Measurements from ENCODE around the gene SUGP1. TPM values are rescaled to one million over a fixed set of nuclear protein-coding genes. Genes with fewer than 3 reads are reported as not detected.

The SUGP1 gene
- total RNA-seq, result 37.7 and 40.8 TPM in 2 replicates

DNA sequence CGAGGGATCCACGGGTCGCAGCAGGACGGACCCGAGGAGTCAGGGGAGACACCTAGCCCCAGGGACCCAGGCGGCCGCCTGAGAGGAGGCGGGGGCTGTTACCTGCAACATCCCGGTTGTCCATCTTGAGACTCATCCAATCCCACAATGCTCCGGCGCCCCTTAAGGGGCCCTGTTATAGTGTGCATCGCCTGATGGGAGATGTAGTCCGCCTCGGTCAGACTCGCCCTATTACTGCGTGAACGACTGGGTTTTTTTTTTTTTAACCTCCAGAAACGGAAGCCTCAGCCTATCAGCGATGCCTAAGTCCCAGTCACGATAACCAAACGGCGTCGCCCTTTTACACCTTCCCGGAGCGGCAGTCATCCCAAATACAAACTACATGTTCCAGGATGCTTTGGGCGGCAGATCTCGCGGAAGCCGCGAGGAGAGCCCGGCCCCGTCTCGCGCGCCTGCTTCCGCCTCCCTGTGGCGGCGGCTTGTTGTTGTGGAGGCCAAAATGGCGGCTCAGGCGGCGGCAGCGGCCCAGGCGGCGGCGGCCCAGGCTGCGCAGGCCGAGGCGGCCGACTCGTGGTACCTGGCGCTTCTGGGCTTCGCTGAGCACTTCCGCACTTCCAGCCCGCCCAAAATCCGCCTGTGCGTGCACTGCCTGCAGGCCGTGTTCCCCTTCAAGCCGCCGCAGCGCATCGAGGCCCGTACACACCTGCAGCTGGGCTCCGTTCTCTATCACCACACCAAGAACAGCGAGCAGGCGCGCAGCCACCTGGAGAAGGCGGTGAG is at the start of gene SUGP1, which contains the start of gene MAU2:
Gene SUGP1 (minus strand): TSS at position 149 of the 780 bp plus-strand sequence. CDS start 13 bp downstream, at position 136.
Gene MAU2 (plus strand): TSS at position 469 of the 780 bp plus-strand sequence. CDS start 31 bp downstream, at position 500.

Small RNA genes within 50 kb of the gene (small RNA-seq; reads per million reads assigned to genes)
- gene RNU6-1028P, result not detected

Other genes with a start within 250 kb of the SUGP1 start
- gene TMEM161A, start 182.0 kb downstream of the SUGP1 start, total RNA-seq, result 14.2 and 21.9 TPM in 2 replicates
- 0.33 TPM in 1 of 2 replicates, not detected in the other for gene MEF2B, start 150.2 kb downstream of the SUGP1 start, total RNA-seq
- 16.6 and 16.7 TPM in 2 replicates for gene BORCS8, start 128.4 kb downstream of the SUGP1 start, total RNA-seq
- gene RFXANK, start 128.3 kb downstream of the SUGP1 start, total RNA-seq, result 80.8 and 99.9 TPM in 2 replicates
- 11.4 and 11.5 TPM in 2 replicates for gene NR2C2AP, start 117.1 kb downstream of the SUGP1 start, total RNA-seq
- gene NCAN, start 108.6 kb downstream of the SUGP1 start, total RNA-seq, result not detected in 2 replicates
- gene TM6SF2, start 47.2 kb downstream of the SUGP1 start, total RNA-seq, result not detected in 2 replicates
- 44.4 and 45.1 TPM in 2 replicates for gene MAU2, start 320 bp upstream of the SUGP1 start, total RNA-seq
- 91.4 and 101 TPM in 2 replicates for gene GATAD2A, start 85.2 kb upstream of the SUGP1 start, total RNA-seq
- 1.1 and 1.3 TPM in 2 replicates for gene TSSK6, start 195.0 kb upstream of the SUGP1 start, total RNA-seq
- gene NDUFA13, start 195.7 kb upstream of the SUGP1 start, total RNA-seq, result 91.4 and 151 TPM in 2 replicates
- gene YJEFN3, start 208.4 kb upstream of the SUGP1 start, total RNA-seq, result 0.33 and 0.48 TPM in 2 replicates
- gene CILP2, start 217.8 kb upstream of the SUGP1 start, total RNA-seq, result not detected in 2 replicates

All from vein endothelial cell (primary cell).